ENCODE data around the gene SPATA31C1. TPM values are rescaled to one million over a fixed set of nuclear protein-coding genes. Genes with fewer than 3 reads are reported as not detected.

SPATA31C1 gene
- total and polyA plus RNA-seq, 2 experiments from 2014 or later: not detected

DNA sequence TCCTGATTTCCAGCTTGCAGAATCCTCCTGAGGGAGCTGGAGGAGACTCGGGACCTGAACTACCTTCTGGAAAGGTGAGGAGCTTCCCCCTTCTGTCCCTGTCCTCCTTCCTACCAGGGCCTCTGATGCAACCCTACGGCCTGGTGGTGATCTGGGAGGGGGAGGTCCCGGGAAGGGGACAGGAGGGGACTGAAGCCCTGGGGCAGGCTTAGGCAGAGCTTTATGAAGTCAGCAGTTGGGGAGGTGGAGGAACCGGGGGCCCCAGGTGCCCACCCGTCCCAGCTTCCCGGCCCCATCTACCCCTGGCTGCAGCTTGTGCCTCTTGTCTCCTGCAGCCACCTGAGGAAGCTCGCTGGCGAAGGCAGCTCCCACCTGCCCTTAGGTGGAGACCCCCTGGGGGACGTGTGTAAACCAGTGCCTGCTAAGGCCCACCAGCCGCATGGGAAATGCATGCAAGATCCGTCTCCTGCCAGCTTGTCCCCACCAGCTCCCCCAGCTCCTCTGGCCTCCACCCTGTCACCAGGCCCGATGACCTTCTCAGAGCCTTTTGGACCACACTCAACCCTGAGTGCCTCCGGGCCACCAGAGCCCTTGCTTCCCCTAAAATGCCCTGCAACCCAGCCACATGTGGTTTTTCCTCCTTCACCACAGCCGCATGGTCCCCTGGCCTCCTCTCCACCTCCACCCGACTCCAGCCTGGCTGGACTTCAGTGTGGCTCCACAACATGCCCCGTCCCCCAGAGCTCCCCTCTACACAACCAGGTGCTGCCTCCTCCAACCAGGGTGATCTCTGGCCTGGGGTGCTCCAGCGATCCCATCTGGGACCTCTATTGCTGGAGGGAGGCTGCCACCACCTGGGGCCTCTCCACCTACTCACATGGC lies 32.9 kb upstream of the SPATA31C1 start:
- Histone ChIP-seq H3K4me2 (no peak overlapping the region), H3K9me2 (replicated peaks; ENCODE audit: insufficient read depth) (no peaks in the 10 kb centered on the region), H3K27me3 (no peaks in the 10 kb centered on the region), H3K36me3 (replicated peaks; ENCODE audit: insufficient read depth, low read depth) (no peaks in the 10 kb centered on the region), H3K27ac (no peak overlapping the region), H4K20me1 (ENCODE audit: insufficient read depth, poor library complexity, severe bottlenecking) (no peaks in the 10 kb centered on the region), H3K79me2 (no peaks in the 10 kb centered on the region), H3K9me3 (ENCODE audit: low read depth) (no peaks in the 10 kb centered on the region), H3K4me3 (no peak overlapping the region), H3K4me1 (ENCODE audit: insufficient read depth) (no peaks in the 10 kb centered on the region), H2AFZ (no peak overlapping the region)
- TF ChIP-seq EZH2 (IDR thresholded peaks at IDR 0.05; ENCODE audit: borderline replicate concordance) (no peak), EZH2phosphoT487 (IDR thresholded peaks at IDR 0.05; ENCODE audit: low read depth, severe bottlenecking, unreplicated experiment) (no peak)
- TF ChIP-seq, protein P1, sequence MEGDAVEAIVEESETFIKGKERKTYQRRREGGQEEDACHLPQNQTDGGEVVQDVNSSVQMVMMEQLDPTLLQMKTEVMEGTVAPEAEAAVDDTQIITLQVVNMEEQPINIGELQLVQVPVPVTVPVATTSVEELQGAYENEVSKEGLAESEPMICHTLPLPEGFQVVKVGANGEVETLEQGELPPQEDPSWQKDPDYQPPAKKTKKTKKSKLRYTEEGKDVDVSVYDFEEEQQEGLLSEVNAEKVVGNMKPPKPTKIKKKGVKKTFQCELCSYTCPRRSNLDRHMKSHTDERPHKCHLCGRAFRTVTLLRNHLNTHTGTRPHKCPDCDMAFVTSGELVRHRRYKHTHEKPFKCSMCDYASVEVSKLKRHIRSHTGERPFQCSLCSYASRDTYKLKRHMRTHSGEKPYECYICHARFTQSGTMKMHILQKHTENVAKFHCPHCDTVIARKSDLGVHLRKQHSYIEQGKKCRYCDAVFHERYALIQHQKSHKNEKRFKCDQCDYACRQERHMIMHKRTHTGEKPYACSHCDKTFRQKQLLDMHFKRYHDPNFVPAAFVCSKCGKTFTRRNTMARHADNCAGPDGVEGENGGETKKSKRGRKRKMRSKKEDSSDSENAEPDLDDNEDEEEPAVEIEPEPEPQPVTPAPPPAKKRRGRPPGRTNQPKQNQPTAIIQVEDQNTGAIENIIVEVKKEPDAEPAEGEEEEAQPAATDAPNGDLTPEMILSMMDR (IDR thresholded peaks at IDR 0.05; ENCODE audit: poor library complexity): no peak
- WGBS (ENCODE audit: low lambda C conversion rate, missing lambda C conversion rate): 97% methylated on average over 14 of the region's 17 CpGs
- DNase-seq (ENCODE audit: low spot score): no peak

GRCh38 chr9:87885484-87886189 lies 32.1 kb upstream of the SPATA31C1 start:
- DNase-seq (ENCODE audit: low spot score): no peak
- Histone ChIP-seq H3K27me3 (no peaks in the 10 kb centered on the region), H3K9me3 (ENCODE audit: low read depth) (no peaks in the 10 kb centered on the region), H3K4me1 (ENCODE audit: insufficient read depth) (no peaks in the 10 kb centered on the region), H3K4me3 (no peak overlapping the region), H4K20me1 (ENCODE audit: insufficient read depth, poor library complexity, severe bottlenecking) (no peaks in the 10 kb centered on the region), H3K79me2 (no peaks in the 10 kb centered on the region), H3K9me2 (replicated peaks; ENCODE audit: insufficient read depth) (no peaks in the 10 kb centered on the region), H3K36me3 (replicated peaks; ENCODE audit: insufficient read depth, low read depth) (no peaks in the 10 kb centered on the region), H2AFZ (no peak overlapping the region), H3K27ac (no peak overlapping the region), H3K4me2 (no peak overlapping the region)
- WGBS (ENCODE audit: low lambda C conversion rate, missing lambda C conversion rate): 90% methylated on average over 13 of the region's 13 CpGs
- TF ChIP-seq, protein P1 (IDR thresholded peaks at IDR 0.05; ENCODE audit: poor library complexity): no peak
- TF ChIP-seq EZH2 (IDR thresholded peaks at IDR 0.05; ENCODE audit: borderline replicate concordance) (no peak), EZH2phosphoT487 (IDR thresholded peaks at IDR 0.05; ENCODE audit: low read depth, severe bottlenecking, unreplicated experiment) (no peak)

- no peak overlapping the region for H2AFZ ChIP-seq
- H3K36me3 ChIP-seq (replicated peaks; ENCODE audit: insufficient read depth, low read depth): no peaks in the 10 kb centered on the region
- WGBS (ENCODE audit: low lambda C conversion rate, missing lambda C conversion rate): 89% methylated on average over 11 of the region's 11 CpGs
Measured at GRCh38 chr9:87886210-87886932, 31.4 kb upstream of the SPATA31C1 start.

More at GRCh38 chr9:87886210-87886932, 31.4 kb upstream of the SPATA31C1 start:
- no peak for DNase-seq (ENCODE audit: low spot score)
- Histone ChIP-seq H3K4me2 (no peak overlapping the region), H3K27me3 (no peaks in the 10 kb centered on the region), H4K20me1 (ENCODE audit: insufficient read depth, poor library complexity, severe bottlenecking) (no peaks in the 10 kb centered on the region), H3K79me2 (no peaks in the 10 kb centered on the region), H3K4me3 (no peak overlapping the region), H3K9me2 (replicated peaks; ENCODE audit: insufficient read depth) (no peaks in the 10 kb centered on the region), H3K9me3 (ENCODE audit: low read depth) (no peaks in the 10 kb centered on the region), H3K27ac (no peak overlapping the region), H3K4me1 (ENCODE audit: insufficient read depth) (no peaks in the 10 kb centered on the region)
- TF ChIP-seq EZH2 (IDR thresholded peaks at IDR 0.05; ENCODE audit: borderline replicate concordance): no peak
- TF ChIP-seq, protein P1 (IDR thresholded peaks at IDR 0.05; ENCODE audit: poor library complexity): no peak
- TF ChIP-seq EZH2phosphoT487 (IDR thresholded peaks at IDR 0.05; ENCODE audit: low read depth, severe bottlenecking, unreplicated experiment): no peak

Data from hepatocyte (in vitro differentiated cells).